Measurements from ENCODE around the gene FOXRED2. TPM values are rescaled to one million over a fixed set of nuclear protein-coding genes. Genes with fewer than 3 reads are reported as not detected.

FOXRED2 gene
- 12.9 TPM for polyA plus RNA-seq (2013, experiment 1 of 2)
- polyA plus RNA-seq (2013, experiment 2 of 2), result 12.8 TPM

DNA sequence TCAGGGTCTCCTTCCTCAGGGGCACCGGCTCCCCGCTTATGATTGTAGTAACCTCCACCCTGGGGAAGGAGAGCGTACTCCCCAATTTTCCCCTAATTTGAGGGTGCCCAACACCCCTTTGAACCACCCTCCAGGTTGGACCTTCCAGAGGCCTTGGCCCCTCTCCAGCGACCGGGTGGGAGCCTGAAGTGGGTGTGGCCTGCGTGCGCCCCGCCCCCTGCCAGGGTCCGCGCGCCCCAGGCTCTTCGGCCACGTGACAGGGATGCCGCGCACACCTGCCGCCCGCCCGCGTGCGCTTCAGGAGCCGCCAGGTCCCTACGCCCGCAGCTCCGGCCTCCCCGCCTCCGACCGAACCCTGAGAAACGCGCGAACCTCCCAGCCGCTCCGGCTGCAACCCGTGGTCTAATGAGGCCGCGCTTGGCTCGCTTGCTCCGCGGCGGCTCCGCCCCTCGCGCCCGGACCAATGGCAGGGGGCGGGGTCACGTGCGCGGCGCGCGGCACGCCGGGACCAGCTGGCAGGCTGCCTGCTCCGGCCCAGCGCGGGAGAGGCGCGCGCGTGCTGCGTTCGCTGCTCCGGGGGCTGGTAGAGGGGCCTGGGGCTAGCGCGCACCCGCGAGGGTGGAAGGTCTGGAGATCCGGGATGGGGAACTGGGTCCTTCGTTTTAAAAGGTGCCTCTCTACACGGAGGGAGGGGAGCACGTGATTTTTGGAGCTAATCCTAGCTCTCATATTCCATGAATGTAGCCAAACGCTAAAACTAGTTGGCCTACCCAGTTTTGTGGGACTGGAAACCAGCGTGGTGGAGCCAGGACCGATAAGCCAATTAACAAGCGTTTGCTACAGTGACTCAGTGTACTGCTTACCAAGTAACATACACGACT, at the start of gene FOXRED2:
FOXRED2 (minus strand) TSS at position 404 of the 881 bp plus-strand sequence. CDS start 618 bp downstream, outside the sequence.
- Histone ChIP-seq H3K4me3 (ENCODE audit: insufficient read depth in 1 of 2, low read depth in 1 of 2, low read length in 2 of 2) (peak within 1 kb of the TSS; percentile 66 to 76), H2AK5ac (ENCODE audit: low read length, severe bottlenecking) (peak within 1 kb of the TSS; percentile 62), H2AFZ (ENCODE audit: low read depth, low read length) (peak within 1 kb of the TSS; percentile 77), H2BK5ac (ENCODE audit: low read depth, low read length, poor library complexity, severe bottlenecking) (no peak within 1 kb of the TSS), H3K4me1 (ENCODE audit: control insufficient read depth, insufficient read depth, low read depth, low read length) (peaks cover 22% of the 10 kb centered on the region), H3K27ac (ENCODE audit: low read length, poor library complexity, severe bottlenecking) (peak within 1 kb of the TSS; percentile 38), H2BK15ac (ENCODE audit: low read depth, poor library complexity, severe bottlenecking) (peak within 1 kb of the TSS; percentile 78), H3K36me3 (ENCODE audit: control insufficient read depth in 1 of 2, insufficient read depth in 2 of 2, low read depth in 1 of 2, low read length in 2 of 2) (peaks cover 36 to 39% of the 10 kb centered on the region in 2 experiments), H3K23ac (ENCODE audit: low read length in 2 of 2) (no peak within 1 kb of the TSS), H3K27me3 (ENCODE audit: control insufficient read depth in 1 of 2, insufficient read depth in 1 of 2, low read length in 2 of 2) (no peaks in the 10 kb centered on the region), H2BK120ac (ENCODE audit: low read depth, low read length) (peak within 1 kb of the TSS; percentile 15), H4K8ac (ENCODE audit: low read length) (peak within 1 kb of the TSS; percentile 99), H3K9ac (ENCODE audit: low read length) (peak within 1 kb of the TSS; percentile 79), H4K91ac (ENCODE audit: low read length) (peak within 1 kb of the TSS; percentile 88), H3K9me3 (ENCODE audit: control insufficient read depth, low read length) (no peaks in the 10 kb centered on the region), H3K4me2 (ENCODE audit: low read length, poor library complexity, severe bottlenecking) (peak within 1 kb of the TSS; percentile 90), H3K18ac (ENCODE audit: low read depth in 1 of 2, low read length in 2 of 2) (peak within 1 kb of the TSS; percentile 67 to 79), H2BK12ac (ENCODE audit: low read length in 2 of 2) (peak within 1 kb of the TSS; percentile 43 to 79), H3K14ac (ENCODE audit: low read length in 2 of 2) (peak within 1 kb of the TSS in 1 of 2 experiments; percentile 35), H3K79me1 (replicated peaks; ENCODE audit: low read length, poor library complexity, severe bottlenecking) (peaks cover 9% of the 10 kb centered on the region), H3K4ac (ENCODE audit: low read depth in 1 of 2, low read length in 2 of 2) (peak within 1 kb of the TSS; percentile 65 to 94)
- peak; percentile 77 for DNase-seq
- WGBS, result 11% methylated on average over 75 of the region's 75 CpGs

- no peak overlapping the region for H3K4me2 ChIP-seq (ENCODE audit: low read length, poor library complexity, severe bottlenecking)
- 61% methylated on average over 5 of the region's 5 CpGs for WGBS
Measured at GRCh38 chr22:36554098-36554497, 47.3 kb upstream of the FOXRED2 start.

GRCh38 chr22:36552289-36552688, 45.4 kb upstream of the FOXRED2 start:
- Histone ChIP-seq H3K9me3 (ENCODE audit: control insufficient read depth, low read length) (no peaks in the 10 kb centered on the region), H3K79me1 (replicated peaks; ENCODE audit: low read length, poor library complexity, severe bottlenecking) (no peaks in the 10 kb centered on the region), H3K36me3 (ENCODE audit: control insufficient read depth in 1 of 2, insufficient read depth in 2 of 2, low read depth in 1 of 2, low read length in 2 of 2) (no peaks in the 10 kb centered on the region), H2AK5ac (ENCODE audit: low read length, severe bottlenecking) (no peak overlapping the region), H2BK12ac (ENCODE audit: low read length in 2 of 2) (no peak overlapping the region), H2BK5ac (ENCODE audit: low read depth, low read length, poor library complexity, severe bottlenecking) (no peak overlapping the region), H3K14ac (ENCODE audit: low read length in 2 of 2) (no peak overlapping the region), H3K4me1 (ENCODE audit: control insufficient read depth, insufficient read depth, low read depth, low read length) (peaks cover 5% of the 10 kb centered on the region), H2BK15ac (ENCODE audit: low read depth, poor library complexity, severe bottlenecking) (no peak overlapping the region), H3K4ac (ENCODE audit: low read depth in 1 of 2, low read length in 2 of 2) (no peak overlapping the region), H3K27me3 (ENCODE audit: control insufficient read depth in 1 of 2, insufficient read depth in 1 of 2, low read length in 2 of 2) (peaks cover 21 to 60% of the 10 kb centered on the region in 2 experiments), H3K27ac (ENCODE audit: low read length, poor library complexity, severe bottlenecking) (no peak overlapping the region), H2AFZ (ENCODE audit: low read depth, low read length) (no peak overlapping the region), H4K91ac (ENCODE audit: low read length) (no peak overlapping the region), H3K4me3 (ENCODE audit: insufficient read depth in 1 of 2, low read depth in 1 of 2, low read length in 2 of 2) (no peak overlapping the region), H3K23ac (ENCODE audit: low read length in 2 of 2) (no peak overlapping the region), H4K8ac (ENCODE audit: low read length) (no peak overlapping the region), H3K9ac (ENCODE audit: low read length) (no peak overlapping the region), H3K4me2 (ENCODE audit: low read length, poor library complexity, severe bottlenecking) (no peak overlapping the region), H2BK120ac (ENCODE audit: low read depth, low read length) (no peak overlapping the region), H3K18ac (ENCODE audit: low read depth in 1 of 2, low read length in 2 of 2) (no peak overlapping the region)
- no peak for DNase-seq
- WGBS, result 87% methylated on average over 1 of the region's 1 CpG

More at GRCh38 chr22:36554098-36554497, 47.3 kb upstream of the FOXRED2 start:
- no peak overlapping the region for H2BK5ac ChIP-seq (ENCODE audit: low read depth, low read length, poor library complexity, severe bottlenecking)
- no peak overlapping the region for H2BK15ac ChIP-seq (ENCODE audit: low read depth, poor library complexity, severe bottlenecking)
- no peak overlapping the region for H2AK5ac ChIP-seq (ENCODE audit: low read length, severe bottlenecking)
- no peak for DNase-seq
- peaks cover 21 to 63% of the 10 kb centered on the region in 2 experiments for H3K27me3 ChIP-seq (ENCODE audit: control insufficient read depth in 1 of 2, insufficient read depth in 1 of 2, low read length in 2 of 2)
- no peak overlapping the region for H3K4ac ChIP-seq (ENCODE audit: low read depth in 1 of 2, low read length in 2 of 2)
- no peak overlapping the region for H3K14ac ChIP-seq (ENCODE audit: low read length in 2 of 2)
- H3K27ac ChIP-seq (ENCODE audit: low read length, poor library complexity, severe bottlenecking), result no peak overlapping the region
- H3K18ac ChIP-seq (ENCODE audit: low read depth in 1 of 2, low read length in 2 of 2), result no peak overlapping the region
- no peak overlapping the region for H3K4me3 ChIP-seq (ENCODE audit: insufficient read depth in 1 of 2, low read depth in 1 of 2, low read length in 2 of 2)
- no peak overlapping the region for H4K91ac ChIP-seq (ENCODE audit: low read length)
- no peaks in the 10 kb centered on the region for H3K79me1 ChIP-seq (replicated peaks; ENCODE audit: low read length, poor library complexity, severe bottlenecking)
- no peaks in the 10 kb centered on the region for H3K36me3 ChIP-seq (ENCODE audit: control insufficient read depth in 1 of 2, insufficient read depth in 2 of 2, low read depth in 1 of 2, low read length in 2 of 2)
- H3K23ac ChIP-seq (ENCODE audit: low read length in 2 of 2), result no peak overlapping the region
- H2BK12ac ChIP-seq (ENCODE audit: low read length in 2 of 2), result no peak overlapping the region
- no peak overlapping the region for H2BK120ac ChIP-seq (ENCODE audit: low read depth, low read length)
- no peak overlapping the region for H2AFZ ChIP-seq (ENCODE audit: low read depth, low read length)
- no peaks in the 10 kb centered on the region for H3K9me3 ChIP-seq (ENCODE audit: control insufficient read depth, low read length)
- H4K8ac ChIP-seq (ENCODE audit: low read length), result no peak overlapping the region
- no peaks in the 10 kb centered on the region for H3K4me1 ChIP-seq (ENCODE audit: control insufficient read depth, insufficient read depth, low read depth, low read length)
- H3K9ac ChIP-seq (ENCODE audit: low read length), result no peak overlapping the region

DNA sequence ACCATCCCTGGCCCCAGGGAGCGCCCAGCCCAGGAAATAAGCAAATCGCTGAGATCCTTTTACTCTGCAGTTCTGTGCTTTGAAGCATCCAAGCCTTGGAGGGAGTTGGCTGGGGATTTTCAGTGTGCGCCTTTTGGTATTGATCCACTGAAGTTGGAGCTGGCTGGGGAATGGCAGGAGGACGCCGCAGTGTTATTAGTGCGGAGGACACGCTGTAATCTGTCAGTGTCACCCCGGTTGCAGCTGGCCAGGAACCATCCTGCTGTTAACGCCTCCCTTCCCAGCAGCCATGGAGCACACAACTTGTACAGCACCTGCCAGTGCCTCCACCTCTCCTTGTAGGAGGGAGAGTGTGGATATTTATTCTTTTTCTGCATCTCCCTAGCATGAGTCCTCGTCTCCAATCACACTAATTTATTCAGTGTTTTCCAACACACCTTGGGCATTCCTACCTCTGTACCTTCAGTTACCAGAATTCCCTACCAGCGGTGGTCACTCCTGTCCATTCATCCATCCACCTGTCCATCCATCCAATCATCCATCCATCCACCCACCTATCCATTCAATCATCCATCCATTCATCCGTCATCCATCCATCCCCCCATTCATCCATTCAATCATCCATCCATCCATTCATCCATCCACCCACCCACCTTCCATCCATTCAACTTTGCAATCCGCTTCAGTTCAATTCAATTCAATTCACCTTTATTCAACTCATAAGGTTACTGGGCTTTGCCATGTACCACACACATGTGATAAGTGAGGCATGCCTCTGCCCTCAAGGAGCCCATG, 44.1 kb upstream of the FOXRED2 start:
- no peak overlapping the region for H2BK120ac ChIP-seq (ENCODE audit: low read depth, low read length)
- H3K27me3 ChIP-seq (ENCODE audit: control insufficient read depth in 1 of 2, insufficient read depth in 1 of 2, low read length in 2 of 2), result peaks cover 21 to 48% of the 10 kb centered on the region in 2 experiments
- H2BK12ac ChIP-seq (ENCODE audit: low read length in 2 of 2), result no peak overlapping the region
- no peaks in the 10 kb centered on the region for H3K36me3 ChIP-seq (ENCODE audit: control insufficient read depth in 1 of 2, insufficient read depth in 2 of 2, low read depth in 1 of 2, low read length in 2 of 2)
- H3K14ac ChIP-seq (ENCODE audit: low read length in 2 of 2), result peak overlapping the region in 1 of 2 experiments; percentile 11
- H3K23ac ChIP-seq (ENCODE audit: low read length in 2 of 2), result no peak overlapping the region
- H3K4me2 ChIP-seq (ENCODE audit: low read length, poor library complexity, severe bottlenecking), result no peak overlapping the region
- H2AFZ ChIP-seq (ENCODE audit: low read depth, low read length), result no peak overlapping the region
- H3K9ac ChIP-seq (ENCODE audit: low read length), result no peak overlapping the region
- H2AK5ac ChIP-seq (ENCODE audit: low read length, severe bottlenecking), result no peak overlapping the region
- H3K27ac ChIP-seq (ENCODE audit: low read length, poor library complexity, severe bottlenecking), result no peak overlapping the region
- H3K4me3 ChIP-seq (ENCODE audit: insufficient read depth in 1 of 2, low read depth in 1 of 2, low read length in 2 of 2), result no peak overlapping the region
- WGBS, result 92% methylated on average over 12 of the region's 13 CpGs
- H3K4me1 ChIP-seq (ENCODE audit: control insufficient read depth, insufficient read depth, low read depth, low read length), result peaks cover 12% of the 10 kb centered on the region
- peak overlapping the region; percentile 4 for H2BK15ac ChIP-seq (ENCODE audit: low read depth, poor library complexity, severe bottlenecking)
- no peak overlapping the region for H3K4ac ChIP-seq (ENCODE audit: low read depth in 1 of 2, low read length in 2 of 2)
- H3K79me1 ChIP-seq (replicated peaks; ENCODE audit: low read length, poor library complexity, severe bottlenecking), result no peaks in the 10 kb centered on the region
- DNase-seq, result no peak
- no peak overlapping the region for H2BK5ac ChIP-seq (ENCODE audit: low read depth, low read length, poor library complexity, severe bottlenecking)
- H3K9me3 ChIP-seq (ENCODE audit: control insufficient read depth, low read length), result no peaks in the 10 kb centered on the region
- no peak overlapping the region for H3K18ac ChIP-seq (ENCODE audit: low read depth in 1 of 2, low read length in 2 of 2)
- no peak overlapping the region for H4K8ac ChIP-seq (ENCODE audit: low read length)
- H4K91ac ChIP-seq (ENCODE audit: low read length), result no peak overlapping the region

Measured in mesenchymal stem cell (in vitro differentiated cells and primary cell).